ENCODE results near the gene ARHGAP26. TPM values are rescaled to one million over a fixed set of nuclear protein-coding genes. Genes with fewer than 3 reads are reported as not detected.

ARHGAP26 gene
- polyA plus RNA-seq, 3 donors = 11.0 to 12.1 (median 11.4) TPM

DNA sequence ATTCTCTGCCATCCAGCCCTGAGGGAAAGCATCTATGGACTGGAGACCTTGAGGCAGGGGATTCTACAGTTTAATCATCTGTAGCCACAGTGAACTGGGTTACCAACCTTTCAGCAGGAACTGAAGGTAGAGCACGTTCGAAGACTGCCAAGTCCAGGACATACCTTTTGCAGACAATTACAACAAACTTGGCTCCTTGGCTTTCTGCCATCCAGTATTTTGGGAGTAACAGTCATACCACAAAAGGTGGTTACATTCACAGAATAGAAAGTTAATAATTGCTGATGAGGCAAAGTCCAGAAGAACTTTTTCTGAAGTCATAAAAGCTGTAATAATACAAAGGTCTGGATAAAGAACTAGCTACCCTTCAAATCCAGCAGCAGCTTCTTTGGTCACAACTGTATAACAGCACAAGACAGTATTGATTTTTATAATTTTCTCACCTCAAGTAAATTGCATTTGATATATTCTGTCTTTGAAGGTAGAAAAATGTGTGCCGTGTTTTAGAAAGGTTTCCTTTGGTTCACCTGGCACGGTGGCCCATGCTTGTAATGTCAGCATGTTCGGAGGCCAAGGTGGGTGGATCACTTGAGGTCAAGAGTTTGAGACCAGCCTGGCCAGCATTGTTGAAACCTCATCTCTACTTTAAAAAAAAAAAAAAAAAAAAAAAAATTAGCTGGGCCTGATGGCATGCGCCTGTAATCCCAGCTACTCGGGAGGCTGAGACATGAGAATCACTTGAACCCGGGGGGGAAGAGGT lies 396.7 kb downstream of the ARHGAP26 start:
- no peak for DNase-seq (ENCODE audit: low read depth in 3 of 3, low spot score in 2 of 3)

DNA sequence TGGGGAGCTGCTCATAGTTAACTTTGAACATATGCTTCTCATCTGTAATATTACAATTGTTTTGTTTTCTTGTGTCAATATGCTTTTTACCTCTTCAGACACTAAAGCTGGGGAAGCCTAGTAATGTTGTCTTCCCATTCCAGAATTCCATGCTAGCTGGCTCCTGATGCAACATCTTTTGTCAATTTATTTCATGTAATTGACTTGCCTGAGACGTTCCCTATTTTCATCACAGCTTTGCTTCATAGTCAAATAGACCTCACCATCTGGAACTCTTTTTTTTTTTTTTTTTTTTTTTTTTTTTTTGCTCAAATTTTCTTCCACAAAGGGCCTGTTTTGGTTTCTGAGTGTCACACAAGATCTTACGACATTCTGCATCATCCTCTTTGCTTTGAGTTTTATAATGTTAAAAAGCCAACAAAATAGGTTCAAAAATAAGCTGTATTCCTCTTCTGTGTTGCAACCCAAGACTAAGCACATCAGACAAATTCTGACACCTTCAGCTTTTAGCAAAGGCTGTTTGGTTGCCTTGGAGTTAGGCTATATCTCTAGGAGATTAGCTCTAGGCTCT lies 398.1 kb downstream of the ARHGAP26 start:
- no peak for DNase-seq (ENCODE audit: low read depth in 3 of 3, low spot score in 2 of 3)

- DNase-seq (ENCODE audit: low read depth in 3 of 3, low spot score in 2 of 3) = no peak
These were observed 399.0 kb downstream of the ARHGAP26 start for GRCh38 chr5:143168921-143169810.

- no peak for DNase-seq (ENCODE audit: low read depth in 3 of 3, low spot score in 2 of 3)
These were observed 399.9 kb downstream of the ARHGAP26 start for GRCh38 chr5:143170104-143170503.

- no peak for DNase-seq (ENCODE audit: low read depth in 3 of 3, low spot score in 2 of 3)
These were observed 400.8 kb downstream of the ARHGAP26 start for GRCh38 chr5:143170977-143171376.

GRCh38 chr5:143172739-143173138 lies 402.6 kb downstream of the ARHGAP26 start:
- DNase-seq (ENCODE audit: low read depth in 3 of 3, low spot score in 2 of 3) = no peak

DNA sequence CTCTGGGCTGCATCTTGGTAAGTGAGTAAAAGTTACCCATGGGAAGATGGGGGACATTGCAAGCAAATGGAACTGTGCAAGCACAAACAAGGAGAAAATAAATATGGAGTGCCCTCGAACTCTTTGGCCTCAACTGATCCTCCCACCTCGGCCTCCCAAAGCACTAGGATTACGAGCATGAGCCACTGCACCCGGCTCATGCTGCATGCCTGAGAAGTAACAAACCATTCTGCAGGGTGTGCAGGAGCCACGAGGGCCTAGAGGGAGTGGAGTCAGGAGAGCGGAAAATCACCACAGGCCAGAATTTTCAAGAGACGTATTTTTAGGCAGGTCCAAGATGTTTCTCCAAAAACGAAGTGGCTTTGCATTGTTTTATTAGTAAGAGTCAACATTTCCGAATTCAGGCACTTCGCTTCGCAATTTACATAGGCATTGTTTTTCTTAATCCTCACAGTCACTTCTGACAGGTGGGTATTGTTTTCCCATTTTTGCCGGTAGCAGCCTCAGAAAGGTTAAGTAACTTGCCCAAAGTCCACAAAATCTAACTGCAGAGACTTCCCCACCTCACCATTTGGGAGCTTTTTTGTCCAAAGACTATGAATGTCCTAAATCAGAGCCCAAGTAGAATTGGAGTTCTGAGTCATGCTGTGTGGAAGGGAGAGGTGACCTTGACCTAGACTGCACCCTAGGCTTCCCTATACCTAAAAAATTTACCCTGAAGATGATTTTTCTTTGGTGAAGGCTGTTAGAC lies 403.1 kb downstream of the ARHGAP26 start:
- DNase-seq (ENCODE audit: low read depth in 3 of 3, low spot score in 2 of 3) = no peak

- DNase-seq (ENCODE audit: low read depth in 3 of 3, low spot score in 2 of 3) = no peak
These were observed 404.7 kb downstream of the ARHGAP26 start for GRCh38 chr5:143174714-143175398.

- no peak for DNase-seq (ENCODE audit: low read depth in 3 of 3, low spot score in 2 of 3)
These were observed 405.9 kb downstream of the ARHGAP26 start for GRCh38 chr5:143176048-143176447.

DNA sequence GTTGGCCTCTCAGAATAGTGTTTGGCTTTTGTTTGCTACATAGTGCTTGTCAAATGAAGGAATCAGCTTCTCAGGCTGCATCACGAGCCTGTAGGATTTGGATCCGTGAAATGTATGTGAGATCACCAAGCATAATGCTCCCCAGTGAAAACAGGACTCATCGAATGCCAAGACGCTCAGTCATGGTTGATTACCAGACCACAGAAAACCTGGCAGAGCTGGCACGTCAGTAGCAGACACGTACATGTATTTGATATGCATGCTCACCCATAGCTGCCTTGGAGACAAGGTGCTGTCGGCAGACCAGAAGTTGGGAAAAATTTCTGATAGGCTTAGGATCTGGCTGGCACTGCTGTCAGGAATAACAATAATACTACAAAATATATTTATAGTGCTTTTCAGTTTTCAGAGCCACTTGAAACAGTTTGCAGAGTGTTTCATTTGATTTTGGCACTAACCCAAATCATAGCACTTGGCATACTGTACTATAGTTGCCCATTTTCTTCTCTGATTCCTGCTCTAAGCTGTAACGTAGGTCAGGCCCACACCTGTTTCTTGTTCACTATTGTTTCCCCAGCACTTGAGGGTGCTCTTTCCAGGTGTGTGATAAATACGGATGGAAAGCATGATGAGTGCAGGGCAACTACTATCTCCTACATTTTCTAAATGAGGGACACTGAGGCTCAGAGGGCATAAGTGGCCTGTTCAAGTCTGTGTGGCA lies 407.2 kb downstream of the ARHGAP26 start:
- no peak for DNase-seq (ENCODE audit: low read depth in 3 of 3, low spot score in 2 of 3)

GRCh38 chr5:143179126-143179740 lies 409.1 kb downstream of the ARHGAP26 start:
- no peak for DNase-seq (ENCODE audit: low read depth in 3 of 3, low spot score in 2 of 3)

DNA sequence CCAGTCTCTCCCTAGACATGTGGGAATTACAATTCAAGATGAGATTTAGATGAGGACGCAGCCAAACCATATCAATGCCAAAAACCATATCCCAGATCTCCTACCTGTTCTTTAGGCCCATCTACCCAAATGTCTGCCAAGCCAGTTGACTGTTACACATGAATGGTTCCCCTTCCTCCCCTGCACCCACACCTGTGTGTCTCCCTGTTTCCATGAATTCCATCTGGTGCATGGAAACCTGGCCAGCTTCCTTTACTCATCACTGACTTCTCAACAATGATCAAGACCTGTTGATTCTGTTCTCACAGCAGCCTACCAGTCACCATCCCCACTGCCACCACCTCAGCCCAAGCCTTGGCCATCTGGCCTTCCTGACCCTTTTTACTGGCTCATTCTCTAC lies 410.6 kb downstream of the ARHGAP26 start:
- no peak for DNase-seq (ENCODE audit: low read depth in 3 of 3, low spot score in 2 of 3)

DNA sequence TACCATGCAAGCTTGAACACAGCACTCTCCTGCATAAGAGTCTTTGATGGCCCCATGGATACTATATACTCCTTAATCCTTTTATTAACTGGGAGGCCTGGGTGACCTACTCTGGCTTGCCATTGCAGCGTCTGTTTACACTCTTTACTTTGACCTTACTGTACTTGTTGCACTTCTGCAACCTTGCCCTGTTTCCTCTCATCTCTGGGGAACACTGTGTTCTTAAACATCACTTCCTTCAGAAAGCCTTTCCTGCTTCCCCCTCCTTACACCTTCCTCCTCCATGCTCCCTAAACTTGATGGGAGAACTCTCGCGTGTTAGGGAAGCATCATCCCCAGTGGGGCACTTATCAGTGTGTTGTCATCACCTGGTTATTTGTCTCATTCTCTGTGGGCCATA lies 411.0 kb downstream of the ARHGAP26 start:
- DNase-seq (ENCODE audit: low read depth in 3 of 3, low spot score in 2 of 3) = no peak

DNA sequence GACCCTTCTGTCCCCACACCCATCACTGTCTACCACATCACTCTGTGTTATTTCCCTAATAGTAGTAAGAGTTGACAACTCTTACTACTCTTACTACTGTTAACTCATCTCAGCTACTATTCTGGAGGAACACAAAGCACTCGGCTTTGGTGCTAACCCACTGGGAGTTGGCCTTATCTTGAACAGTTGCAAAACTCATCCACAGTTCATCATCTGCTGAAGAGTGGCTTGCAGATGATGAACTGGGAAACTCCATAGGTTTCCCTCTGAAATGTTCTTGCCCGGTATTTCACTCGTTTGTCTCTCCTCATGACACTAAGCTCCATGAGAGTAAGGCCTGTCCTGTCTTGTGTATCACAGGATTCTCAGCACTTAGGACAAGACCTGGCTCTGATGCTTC lies 411.9 kb downstream of the ARHGAP26 start:
- DNase-seq (ENCODE audit: low read depth in 3 of 3, low spot score in 2 of 3) = no peak

DNA sequence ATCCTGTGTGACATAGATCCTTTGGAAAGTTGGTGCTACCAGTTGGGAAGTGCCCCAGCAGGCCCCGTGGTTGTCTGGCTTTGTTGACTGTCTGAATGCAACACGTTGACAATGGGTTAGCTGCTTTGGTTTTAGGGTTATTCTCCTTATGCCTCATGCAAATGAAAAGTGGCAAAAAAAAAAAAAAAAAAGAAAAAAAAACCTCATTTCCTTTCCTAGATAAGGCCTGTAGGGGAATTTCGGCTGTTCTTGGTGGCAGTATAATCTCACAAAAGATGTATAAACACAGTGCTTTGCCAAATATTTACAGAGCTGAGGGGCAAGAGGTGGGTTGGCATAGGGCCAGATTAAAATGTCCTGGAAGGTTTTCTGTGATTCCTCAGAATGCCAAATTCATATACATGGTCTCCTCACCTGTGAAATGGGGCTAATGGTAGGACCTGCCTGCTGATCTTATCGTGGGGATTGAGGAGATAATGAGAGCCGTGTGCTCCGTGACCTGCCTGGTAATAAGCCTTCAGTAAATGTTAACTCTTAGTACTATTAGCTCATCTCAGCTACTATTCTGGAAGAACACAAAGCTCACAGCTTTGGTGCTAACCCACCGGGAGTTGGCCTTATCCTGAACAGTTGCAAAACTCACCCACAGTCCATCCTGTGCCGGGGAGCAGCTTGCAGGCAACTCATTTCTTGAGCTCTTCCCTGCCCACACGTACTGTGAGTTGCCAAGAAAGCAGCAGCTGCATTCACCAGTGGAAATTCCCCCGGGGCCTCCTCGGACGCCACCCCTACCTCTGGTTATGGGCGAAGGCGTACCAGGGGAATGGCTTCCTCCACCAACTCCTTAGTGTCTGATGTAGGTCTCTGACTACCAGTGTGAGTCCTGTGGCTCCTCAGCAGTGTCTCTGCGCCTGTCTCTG lies 413.0 kb downstream of the ARHGAP26 start:
- no peak for DNase-seq (ENCODE audit: low read depth in 3 of 3, low spot score in 2 of 3)

DNA sequence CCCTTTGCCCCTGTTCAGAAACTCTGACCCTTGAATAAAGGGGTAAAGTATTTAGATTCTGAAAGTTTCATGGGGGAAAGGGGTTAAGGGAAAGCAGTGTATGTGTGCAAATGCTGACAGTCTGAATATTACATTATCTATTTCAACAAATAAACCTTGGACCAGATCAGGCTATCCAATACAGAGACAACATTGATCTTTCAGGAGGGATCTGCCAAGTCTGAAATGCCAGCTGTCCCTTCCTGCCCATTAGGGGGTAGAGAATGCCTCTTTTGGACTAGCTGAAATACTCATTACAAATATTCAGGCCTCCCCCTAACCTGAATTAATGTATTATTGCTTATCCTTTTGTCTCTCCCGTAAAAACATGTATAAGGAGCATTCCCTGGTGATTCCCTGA lies 413.8 kb downstream of the ARHGAP26 start:
- no peak for DNase-seq (ENCODE audit: low read depth in 3 of 3, low spot score in 2 of 3)

DNA sequence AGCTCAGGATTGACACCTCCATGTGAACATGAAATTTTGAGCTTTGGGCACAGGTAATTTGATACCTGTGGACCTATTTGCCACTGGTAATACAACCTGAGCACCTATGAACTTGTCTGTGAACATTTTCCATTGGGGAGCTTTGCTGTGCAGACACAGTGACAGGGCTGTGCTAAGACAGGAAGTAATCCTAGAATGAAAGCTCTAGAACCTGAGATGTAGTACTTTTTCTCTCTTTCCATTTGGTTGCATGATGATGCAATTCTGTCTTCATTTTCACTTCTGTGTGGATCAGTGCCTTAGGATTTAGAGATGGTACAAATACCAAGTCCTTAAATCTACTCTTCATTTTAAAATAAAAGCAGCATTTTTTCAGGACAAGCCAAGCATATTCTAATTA lies 416.4 kb downstream of the ARHGAP26 start:
- DNase-seq (ENCODE audit: low read depth in 3 of 3, low spot score in 2 of 3) = no peak

DNA sequence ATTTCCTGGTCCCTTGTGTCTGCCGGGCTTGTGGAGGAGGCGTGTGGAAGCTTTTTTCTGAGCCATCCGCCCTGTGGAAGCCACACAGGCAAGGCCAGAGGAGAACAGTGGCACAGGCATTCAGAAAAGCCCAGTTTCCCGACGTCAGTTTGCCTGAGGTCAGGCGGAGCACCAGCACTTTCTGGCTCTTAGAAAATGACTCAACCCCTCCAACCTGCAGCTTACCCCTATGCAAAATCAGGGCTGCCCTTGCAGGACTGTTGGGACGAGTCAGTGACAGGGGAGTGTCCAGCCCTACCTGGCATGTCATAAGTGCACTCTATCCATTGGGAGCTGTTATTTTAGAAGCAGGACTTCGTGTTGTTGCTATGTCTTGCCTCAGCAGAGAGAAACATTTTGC lies 417.3 kb downstream of the ARHGAP26 start:
- no peak for DNase-seq (ENCODE audit: low read depth in 3 of 3, low spot score in 2 of 3)

Data from right renal cortex interstitium (tissue), 3 donors.